Measurements from ENCODE around the gene SPTSSB.
A peak's percentile ranks its signal among the peaks of the same experiment; 100 is the strongest.

SPTSSB gene

GRCh38 chr3:161371441-161372320, at the start of gene SPTSSB:
Gene SPTSSB, minus strand, starts transcription at chr3:161371517. Its CDS starts 25,194 bp downstream, at chr3:161346323.
- peak; percentile 29 to 54 for DNase-seq

- no peak for DNase-seq
Observed at GRCh38 chr3:161420746-161421145, 49.4 kb upstream of the SPTSSB start.

GRCh38 chr3:161419555-161420333, 48.4 kb upstream of the SPTSSB start:
- no peak for DNase-seq

- DNase-seq, result no peak
Observed at GRCh38 chr3:161415506-161416231, 44.4 kb upstream of the SPTSSB start.

GRCh38 chr3:161414907-161415306, 43.6 kb upstream of the SPTSSB start:
- DNase-seq, result no peak

- DNase-seq, result no peak
Observed at GRCh38 chr3:161413855-161414210, 42.5 kb upstream of the SPTSSB start.

GRCh38 chr3:161413127-161413854, 42.0 kb upstream of the SPTSSB start:
- DNase-seq, result peak in 1 of 2 experiments; percentile 7

- no peak for DNase-seq
Observed at GRCh38 chr3:161412123-161412522, 40.8 kb upstream of the SPTSSB start.

GRCh38 chr3:161409858-161410257, 38.5 kb upstream of the SPTSSB start:
- DNase-seq, result no peak

- DNase-seq, result peak; percentile 73 to 84
Observed at GRCh38 chr3:161409069-161409468, 37.8 kb upstream of the SPTSSB start.

- peak; percentile 47 to 50 for DNase-seq
Observed at GRCh38 chr3:161406594-161407555, 35.6 kb upstream of the SPTSSB start.

- no peak for DNase-seq
Observed at GRCh38 chr3:161405836-161406235, 34.5 kb upstream of the SPTSSB start.

GRCh38 chr3:161405087-161405486, 33.8 kb upstream of the SPTSSB start:
- DNase-seq, result no peak

- no peak for DNase-seq
Observed at GRCh38 chr3:161403251-161403650, 31.9 kb upstream of the SPTSSB start.

- no peak for DNase-seq
Observed at GRCh38 chr3:161401389-161401788, 30.1 kb upstream of the SPTSSB start.

GRCh38 chr3:161400650-161401049, 29.3 kb upstream of the SPTSSB start:
- no peak for DNase-seq

- no peak for DNase-seq
Observed at GRCh38 chr3:161395115-161396012, 24.0 kb upstream of the SPTSSB start.

GRCh38 chr3:161393803-161394202, 22.5 kb upstream of the SPTSSB start:
- DNase-seq, result no peak

- no peak for DNase-seq
Observed at GRCh38 chr3:161393310-161393709, 22.0 kb upstream of the SPTSSB start.

GRCh38 chr3:161392853-161393252, 21.5 kb upstream of the SPTSSB start:
- no peak for DNase-seq

All from Kasumi-1 (cell line).